A673 (cell line): ENCODE data around the gene IFI16. TPM values are rescaled to one million over a fixed set of nuclear protein-coding genes. Genes with fewer than 3 reads are reported as not detected.

ENCODE experiments used
- Bru-seq: library from RNA; stranded (reverse); fragments of 400-500 nt; gene quantifications from one replicate; lab custom pipeline; 2021; lab: Mats Ljungman, UMichigan
- BruChase-seq, 2 experiments: library from RNA; stranded (reverse); fragments of 400-500 nt; gene quantifications; one replicate each; lab custom pipeline; 2021; lab: Mats Ljungman, UMichigan
- BruUV-seq: library from RNA; stranded (reverse); fragments of 400-500 nt; replicated peaks from 2 replicates; lab custom pipeline; 2021; lab: Mats Ljungman, UMichigan
- CTCF ChIA-PET: fragments of 300-600 bp; sonication (Branson Sonifier 250); formaldehyde crosslinking; loops from one replicate; lab custom pipeline; 2022; ENCODE audit warnings: antibody characterized with exemption; lab: Charles Lee
- POLR2A ChIA-PET: fragments of 300-600 bp; sonication (Branson Sonifier 250); formaldehyde crosslinking; loops from one replicate; lab custom pipeline; 2022; ENCODE audit warnings: antibody characterized with exemption; ENCODE audit not compliant: low non-redundant PET; lab: Charles Lee
- DNase-seq: peaks from one replicate; pipeline ENCODE4 v3.0.0-alpha.2; 2015; ENCODE audit warnings: low spot score
- H3K27ac ChIP-seq: fragments of 200-600 bp; sonication (generic); 2 replicates; pipeline ENCODE4 v1.5.1; 2016; ENCODE audit warnings: mixed run types, low read depth, mild to moderate bottlenecking, mixed read lengths, antibody characterized with exemption, low read length; ENCODE audit not compliant: poor library complexity, severe bottlenecking
- H3K27me3 ChIP-seq: fragments of 200-600 bp; sonication (generic); replicated peaks from 2 replicates; pipeline ENCODE4 v1.6.1; 2017; ENCODE audit warnings: mixed run types, low read depth, mild to moderate bottlenecking, mixed read lengths, antibody characterized with exemption, low read length; ENCODE audit not compliant: insufficient read depth, poor library complexity
- H3K36me3 ChIP-seq: fragments of 200-600 bp; sonication (generic); 2 replicates; pipeline ENCODE4 v1.6.1; 2016; ENCODE audit warnings: mixed run types, mild to moderate bottlenecking, mixed read lengths, antibody characterized with exemption, low read length; ENCODE audit not compliant: insufficient read depth, poor library complexity, severe bottlenecking
- H3K4me1 ChIP-seq: fragments of 200-600 bp; sonication (generic); 2 replicates; pipeline ENCODE4 v1.6.1; 2017; ENCODE audit warnings: mixed run types, mild to moderate bottlenecking, mixed read lengths, antibody characterized with exemption, low read length; ENCODE audit not compliant: insufficient read depth, poor library complexity, severe bottlenecking
- H3K4me3 ChIP-seq: fragments of 200-600 bp; sonication (generic); 2 replicates; pipeline ENCODE4 v1.5.1; 2016; ENCODE audit warnings: low read depth, mixed run types, mild to moderate bottlenecking, mixed read lengths, low read length; ENCODE audit not compliant: poor library complexity, severe bottlenecking
- H3K9me3 ChIP-seq: fragments of 200-600 bp; sonication (generic); 2 replicates; pipeline ENCODE4 v1.6.1; 2016; ENCODE audit warnings: mixed run types, low read depth, mild to moderate bottlenecking, mixed read lengths, antibody characterized with exemption, low read length; ENCODE audit not compliant: poor library complexity, severe bottlenecking
- CTCF ChIP-seq: fragments of 300-800, 200-600 bp; sonication (generic); conservative IDR thresholded peaks from 2 replicates; pipeline ENCODE4 v1.5.1; 2017; ENCODE audit warnings: low read depth, mild to moderate bottlenecking, antibody characterized with exemption, low read length, moderate library complexity, mixed read lengths
- EZH2 ChIP-seq: fragments of 200-600 bp; sonication (generic); IDR thresholded peaks from 2 replicates; pipeline ENCODE4 v1.6.1; 2017; ENCODE audit warnings: borderline replicate concordance, low read depth, mild to moderate bottlenecking, mixed read lengths, antibody characterized with exemption, low read length; ENCODE audit not compliant: poor library complexity, severe bottlenecking
- intact Hi-C: fragments of 100-400 bp; cut with micrococcal nuclease; formaldehyde crosslinking; loops from one replicate; pipeline ENCODE4 v1.10.0; 2022; ENCODE audit not compliant: unreplicated experiment
- long read RNA-seq: library from polyadenylated mRNA; stranded (forward); transcript quantifications from one replicate; pipeline ENCODE4 v2.0.0, GENCODE V29; 2022
- total RNA-seq: library from RNA; stranded (reverse); gene quantifications from 2 replicates; pipeline ENCODE4 v1.2.3, GENCODE V29; 2021

The IFI16 gene
- 68.1 and 87.4 TPM in 2 replicates for total RNA-seq
- percentile 84 among the genes with signal in this experiment for Bru-seq, nascent RNA
- BruChase-seq, experiment 1, labeled RNA remaining after a 2-hour chase: percentile 73 among the genes with signal in this experiment
- BruChase-seq, experiment 2, labeled RNA remaining after a 6-hour chase: percentile 81 among the genes with signal in this experiment
- long read RNA-seq, transcript IFI16-201 (12 exons, 2,867 nt): minor isoform, 29 of 144 reads
- long read RNA-seq, transcript IFI16-205 (11 exons, 2,704 nt): major isoform, 66 of 144 reads
- long read RNA-seq, partial matches to known transcripts: 39 of 144 reads
- long read RNA-seq, other reads (novel, unspliced or antisense): 10 of 144 reads

DNA sequence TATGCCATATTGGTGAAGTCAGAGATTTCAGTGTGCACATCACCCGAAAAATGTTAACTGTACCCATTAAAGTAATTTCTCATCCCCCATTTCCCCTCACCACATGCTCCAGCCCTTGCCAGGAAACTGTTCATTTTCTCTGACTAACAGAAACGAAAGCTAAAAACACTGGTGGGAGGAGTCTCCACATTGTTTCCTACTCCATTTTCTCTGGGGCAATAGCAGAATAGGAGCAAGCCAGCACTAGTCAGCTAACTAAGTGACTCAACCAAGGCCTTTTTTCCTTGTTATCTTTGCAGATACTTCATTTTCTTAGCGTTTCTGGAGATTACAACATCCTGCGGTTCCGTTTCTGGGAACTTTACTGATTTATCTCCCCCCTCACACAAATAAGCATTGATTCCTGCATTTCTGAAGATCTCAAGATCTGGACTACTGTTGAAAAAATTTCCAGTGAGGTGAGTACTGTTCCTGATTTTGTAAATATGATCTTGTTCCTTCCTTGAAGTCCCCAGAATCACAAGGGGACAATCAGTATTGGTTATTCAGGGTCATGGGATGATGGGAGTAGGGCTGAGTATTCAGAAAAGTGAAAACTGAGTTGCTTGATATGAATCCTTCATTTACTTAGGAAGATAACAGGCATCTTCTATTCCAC, at the start of gene IFI16:
TSS of gene IFI16 (plus strand) at position 204 of the 658 bp plus-strand sequence. CDS start 4,774 bp downstream, outside the sequence.
- CTCF ChIA-PET: interaction anchor here (1.0 kb wide), 1 partner anchor 10 kb away, joined by 3 read pairs; no protein-coding TSS in a partner anchor
- Histone ChIP-seq H3K27ac (peak within 1 kb of the TSS; percentile 81), H3K4me3 (peak within 1 kb of the TSS; percentile 55), H3K9me3 (no peaks in the 10 kb centered on the region), H3K4me1 (peaks cover 28% of the 10 kb centered on the region), H3K27me3 (no peaks in the 10 kb centered on the region), H3K36me3 (peaks cover 3% of the 10 kb centered on the region)
- intact Hi-C loops: loop anchor here (5.0 to 10.0 kb wide), 3 partner anchors 47 to 1045 kb away; partner anchors contain the start of gene CD1D
- BruUV-seq: no TSS peak
- peak; percentile 89 for DNase-seq
- TF ChIP-seq EZH2: no peak
- TF ChIP-seq CTCF: no peak
- POLR2A ChIA-PET: interaction anchor here (0.8 kb wide), 1 partner anchor 506 kb away, joined by 3 read pairs; no protein-coding TSS in a partner anchor

GRCh38 chr1:158961178-158961577, 48.5 kb upstream of the IFI16 start:
- ChIA-PET CTCF (no interaction called here), POLR2A (no interaction called here)
- Histone ChIP-seq H3K27me3 (peaks cover 30% of the 10 kb centered on the region), H3K36me3 (no peaks in the 10 kb centered on the region), H3K4me1 (no peaks in the 10 kb centered on the region), H3K4me3 (no peak overlapping the region), H3K27ac (no peak overlapping the region), H3K9me3 (no peaks in the 10 kb centered on the region)
- intact Hi-C loops: no loop called here
- no peak for TF ChIP-seq CTCF
- TF ChIP-seq EZH2: no peak
- no peak for DNase-seq
- no TSS peak for BruUV-seq

DNA sequence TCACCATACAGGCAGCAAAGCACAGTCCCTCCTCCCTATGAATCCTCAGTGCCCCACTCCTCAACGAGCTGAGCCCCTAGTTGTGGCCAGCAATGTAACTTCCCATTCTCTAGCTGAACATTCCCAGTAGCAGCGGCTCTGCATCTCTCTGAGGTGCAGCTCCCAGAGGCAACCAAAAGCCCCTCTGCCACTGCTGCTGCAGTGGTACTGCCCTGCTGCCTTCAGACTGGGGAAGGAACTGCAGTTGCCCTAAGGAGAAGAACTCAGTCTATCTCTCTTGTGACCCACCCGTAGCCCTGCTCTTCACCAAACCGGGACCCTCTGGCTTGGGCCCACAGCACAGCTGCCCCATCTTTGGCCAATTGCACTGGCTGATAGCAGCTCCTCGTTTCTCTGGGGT, 46.7 kb upstream of the IFI16 start:
- BruUV-seq: no TSS peak
- Histone ChIP-seq H3K27me3 (peaks cover 33% of the 10 kb centered on the region), H3K4me3 (no peak overlapping the region), H3K27ac (no peak overlapping the region), H3K36me3 (no peaks in the 10 kb centered on the region), H3K9me3 (no peaks in the 10 kb centered on the region), H3K4me1 (no peaks in the 10 kb centered on the region)
- CTCF ChIA-PET: no interaction called here
- intact Hi-C loops: no loop called here
- no peak for DNase-seq
- TF ChIP-seq EZH2: no peak
- no peak for TF ChIP-seq CTCF
- POLR2A ChIA-PET: no interaction called here
